Panc1 (cell line): Measurements from ENCODE around the gene SHISA8. TPM values are rescaled to one million over a fixed set of nuclear protein-coding genes. Genes with fewer than 3 reads are reported as not detected.

Experiments used
- ATAC-seq: fragments of 200-7000 bp; cut with Tn5 transposase; 2 replicates; pipeline ENCODE4 v1.9.1; 2020; ENCODE audit warnings: mild to moderate bottlenecking, moderate library complexity
- BruUV-seq: library from RNA; stranded (reverse); fragments of 400-500 nt; replicated peaks from 2 replicates; lab custom pipeline; 2021; lab: Mats Ljungman, UMichigan
- CTCF ChIA-PET: fragments of 300-600 bp; sonication (Branson Sonifier 250); formaldehyde crosslinking; loops from one replicate; lab custom pipeline; 2022; ENCODE audit warnings: antibody characterized with exemption; lab: Charles Lee
- POLR2A ChIA-PET: fragments of 300-600 bp; sonication (Branson Sonifier 250); formaldehyde crosslinking; loops from one replicate; lab custom pipeline; 2022; ENCODE audit warnings: antibody characterized with exemption; lab: Charles Lee
- DNase-seq: peaks from one replicate; pipeline ENCODE4 v3.0.0-alpha.2; 2010; ENCODE audit warnings: low read depth, low spot score
- H3K27ac ChIP-seq: 2 replicates; pipeline ENCODE4 v1.5.1; 2011; ENCODE audit warnings: mild to moderate bottlenecking, low read length, inconsistent platforms
- H3K27me3 ChIP-seq: fragments of 200-500 bp; sonication (Bioruptor generic); 2 replicates; pipeline ENCODE4 v1.6.0; 2014; ENCODE audit warnings: low read length, inconsistent platforms; ENCODE audit not compliant: control insufficient read depth, insufficient read depth
- H3K36me3 ChIP-seq: fragments of 200-500 bp; sonication (Bioruptor generic); 2 replicates; pipeline ENCODE4 v1.5.1; 2014; ENCODE audit warnings: inconsistent platforms, mild to moderate bottlenecking, low read length, moderate library complexity; ENCODE audit not compliant: control insufficient read depth, insufficient read depth
- H3K4me1 ChIP-seq: 2 replicates; pipeline ENCODE4 v1.5.1; 2011; ENCODE audit warnings: inconsistent platforms, mild to moderate bottlenecking, low read length, moderate library complexity; ENCODE audit not compliant: control insufficient read depth, insufficient read depth
- H3K4me3 ChIP-seq, 2 experiments: 2 replicates each; pipeline ENCODE4 v1.5.1; 2011 to 2012; ENCODE audit warnings: low read depth in 2 of 2, low read length in 2 of 2, mild to moderate bottlenecking in 2 of 2, inconsistent platforms in 1 of 2, moderate library complexity in 1 of 2
- H3K9me3 ChIP-seq: fragments of 200-500 bp; sonication (Bioruptor generic); 2 replicates; pipeline ENCODE4 v1.5.1; 2014; ENCODE audit warnings: low read depth, mild to moderate bottlenecking, inconsistent platforms, low read length, moderate library complexity; ENCODE audit not compliant: control insufficient read depth, insufficient read depth
- CTCF ChIP-seq: fragments of 450-650 bp; IDR thresholded peaks from 2 replicates; pipeline ENCODE4 v1.5.1; 2017; ENCODE audit warnings: mild to moderate bottlenecking
- POLR2AphosphoS5 ChIP-seq: IDR thresholded peaks from 2 replicates; pipeline ENCODE4 v1.6.1; 2012; ENCODE audit warnings: mild to moderate bottlenecking, low read depth, low read length, moderate library complexity
- REST ChIP-seq, 2 experiments: IDR thresholded peaks; 2 replicates each; pipeline ENCODE4 v1.6.1; 2011 to 2012; ENCODE audit warnings: low read depth in 2 of 2, control low read depth in 1 of 2, low read length in 1 of 2, mild to moderate bottlenecking in 1 of 2, moderate library complexity in 1 of 2; ENCODE audit not compliant: insufficient read depth in 1 of 2
- SIN3A ChIP-seq: IDR thresholded peaks from 2 replicates; pipeline ENCODE4 v1.6.1; 2012; ENCODE audit warnings: low read depth, mild to moderate bottlenecking, low read length, moderate library complexity, borderline replicate concordance; ENCODE audit not compliant: insufficient read depth
- TCF7L2 ChIP-seq: IDR thresholded peaks from 2 replicates; pipeline ENCODE4 v1.6.1; 2011; ENCODE audit warnings: mild to moderate bottlenecking, low read depth, low read length, inconsistent platforms
- in situ Hi-C: cut with HindIII; loops from 2 replicates; pipeline ENCODE4 v1.10.0; 2016; ENCODE audit warnings: low sequenced_read_pairs, low pct_unique_long_range_greater_than_20kb
- intact Hi-C: fragments of 100-400 bp; cut with micrococcal nuclease; formaldehyde crosslinking; loops from one replicate; pipeline ENCODE4 v1.10.0; 2022; ENCODE audit not compliant: unreplicated experiment
- total RNA-seq: library from RNA; stranded (reverse); gene quantifications from one replicate; pipeline ENCODE4 v1.2.1, GENCODE V29; 2021; ENCODE audit not compliant: unreplicated experiment

The SHISA8 gene
- total RNA-seq, 1 experiment from 2014 or later, result 0.62 TPM

DNA sequence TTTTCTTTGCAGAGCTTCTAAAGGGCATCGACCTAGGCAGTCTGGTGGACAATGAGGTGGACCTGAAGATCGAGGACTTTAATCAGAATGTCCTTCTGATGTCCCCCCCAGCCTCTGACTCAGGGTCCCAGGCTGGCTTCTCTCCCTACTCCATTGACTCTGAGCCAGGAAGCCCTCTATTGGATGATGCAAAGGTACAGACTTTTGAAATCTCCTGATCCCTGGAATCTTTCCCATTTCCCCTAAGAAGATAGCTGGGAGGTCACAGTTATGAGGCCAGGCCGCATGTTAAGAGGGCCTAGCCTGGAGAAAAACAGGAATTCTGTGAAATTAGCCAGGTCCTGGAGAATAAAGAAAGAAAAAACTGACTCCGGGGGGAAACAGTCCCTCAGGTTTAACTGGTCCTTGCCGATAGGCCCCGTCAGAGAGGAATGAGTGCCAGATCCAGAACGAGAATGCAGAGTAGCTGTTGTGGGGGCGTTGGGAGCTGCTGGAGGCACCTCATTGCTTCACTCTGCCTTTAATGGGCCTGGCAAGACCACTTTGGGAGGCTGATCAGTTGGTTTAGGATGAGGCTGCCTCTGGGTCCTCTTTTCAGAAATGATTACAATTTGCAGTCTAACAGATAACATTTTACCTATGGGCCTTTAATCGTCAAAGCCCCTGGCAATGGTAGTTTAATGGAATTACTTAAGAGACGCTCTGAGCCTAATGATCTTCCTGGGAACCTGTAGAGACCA, 39.2 kb downstream of the SHISA8 start:
- H3K4me1 ChIP-seq, result no peaks in the 10 kb centered on the region
- H3K4me3 ChIP-seq, result no peak overlapping the region
- no peaks in the 10 kb centered on the region for H3K27me3 ChIP-seq
- intact Hi-C loops, result no loop called here
- H3K9me3 ChIP-seq, result no peaks in the 10 kb centered on the region
- H3K27ac ChIP-seq, result no peak overlapping the region
- BruUV-seq, result no TSS peak
- ChIA-PET CTCF (no interaction called here), POLR2A (no interaction called here)
- in situ Hi-C loops, result no loop called here
- ATAC-seq, result no peak
- peaks cover 3% of the 10 kb centered on the region for H3K36me3 ChIP-seq
- no peak for TF ChIP-seq CTCF
- no peak for TF ChIP-seq REST (IDR thresholded peaks at IDR 0.05; ENCODE audit: insufficient read depth in 1 of 2, low read depth in 2 of 2, low read length in 1 of 2)
- TF ChIP-seq TCF7L2, result no peak
- TF ChIP-seq SIN3A, result no peak
- TF ChIP-seq POLR2AphosphoS5, result no peak
- no peak for DNase-seq

- CTCF ChIA-PET, result no interaction called here
- Histone ChIP-seq H3K36me3 (peaks cover 3% of the 10 kb centered on the region), H3K27me3 (no peaks in the 10 kb centered on the region), H3K4me3 (no peak overlapping the region), H3K9me3 (no peaks in the 10 kb centered on the region), H3K27ac (no peak overlapping the region), H3K4me1 (no peaks in the 10 kb centered on the region)
- intact Hi-C loops (no loop called here), in situ Hi-C loops (no loop called here)
- DNase-seq, result no peak
- TF ChIP-seq SIN3A (no peak), REST (IDR thresholded peaks at IDR 0.05; ENCODE audit: insufficient read depth in 1 of 2, low read depth in 2 of 2, low read length in 1 of 2) (no peak), POLR2AphosphoS5 (no peak), CTCF (no peak), TCF7L2 (no peak)
- no peak for ATAC-seq
- no TSS peak for BruUV-seq
- POLR2A ChIA-PET, result no interaction called here
These were observed 40.8 kb downstream of the SHISA8 start for GRCh38 chr22:41874090-41874489.
